AG09319 (cell line): ENCODE data around the gene ITPR3.

ENCODE experiments used
- DNase-seq: peaks from one replicate; pipeline ENCODE4 v3.0.0-alpha.2; 2010; ENCODE audit warnings: low read depth; ENCODE audit errors: extremely low read depth
- TF ChIP-seq, protein P1 (sequence below): IDR thresholded peaks from 2 replicates; pipeline ENCODE4 v1.5.1; 2011; ENCODE audit warnings: low read depth, mild to moderate bottlenecking, inconsistent platforms, low read length, moderate library complexity

Gene ITPR3

DNA sequence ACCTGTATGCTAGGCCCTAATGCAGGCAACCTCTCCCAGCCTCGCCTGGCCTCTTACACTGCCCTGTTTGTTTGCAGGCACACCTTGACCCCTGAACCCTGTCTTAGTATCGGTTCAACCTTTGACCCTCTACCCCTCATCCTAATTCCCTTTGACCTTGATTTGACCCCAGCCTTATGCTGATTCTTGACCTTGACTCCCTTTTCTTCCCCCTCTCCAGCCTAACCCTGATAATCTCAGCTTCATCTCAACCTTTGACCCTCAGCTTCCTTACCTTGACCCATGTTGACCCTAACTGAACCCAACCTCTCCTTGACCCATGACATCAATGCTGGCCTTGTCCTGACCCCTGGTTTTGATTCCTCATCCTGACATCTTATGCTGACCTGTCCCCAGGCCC, 56.6 kb downstream of the ITPR3 start:
- DNase-seq = no peak
- TF ChIP-seq, protein P1, sequence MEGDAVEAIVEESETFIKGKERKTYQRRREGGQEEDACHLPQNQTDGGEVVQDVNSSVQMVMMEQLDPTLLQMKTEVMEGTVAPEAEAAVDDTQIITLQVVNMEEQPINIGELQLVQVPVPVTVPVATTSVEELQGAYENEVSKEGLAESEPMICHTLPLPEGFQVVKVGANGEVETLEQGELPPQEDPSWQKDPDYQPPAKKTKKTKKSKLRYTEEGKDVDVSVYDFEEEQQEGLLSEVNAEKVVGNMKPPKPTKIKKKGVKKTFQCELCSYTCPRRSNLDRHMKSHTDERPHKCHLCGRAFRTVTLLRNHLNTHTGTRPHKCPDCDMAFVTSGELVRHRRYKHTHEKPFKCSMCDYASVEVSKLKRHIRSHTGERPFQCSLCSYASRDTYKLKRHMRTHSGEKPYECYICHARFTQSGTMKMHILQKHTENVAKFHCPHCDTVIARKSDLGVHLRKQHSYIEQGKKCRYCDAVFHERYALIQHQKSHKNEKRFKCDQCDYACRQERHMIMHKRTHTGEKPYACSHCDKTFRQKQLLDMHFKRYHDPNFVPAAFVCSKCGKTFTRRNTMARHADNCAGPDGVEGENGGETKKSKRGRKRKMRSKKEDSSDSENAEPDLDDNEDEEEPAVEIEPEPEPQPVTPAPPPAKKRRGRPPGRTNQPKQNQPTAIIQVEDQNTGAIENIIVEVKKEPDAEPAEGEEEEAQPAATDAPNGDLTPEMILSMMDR = no peak

DNA sequence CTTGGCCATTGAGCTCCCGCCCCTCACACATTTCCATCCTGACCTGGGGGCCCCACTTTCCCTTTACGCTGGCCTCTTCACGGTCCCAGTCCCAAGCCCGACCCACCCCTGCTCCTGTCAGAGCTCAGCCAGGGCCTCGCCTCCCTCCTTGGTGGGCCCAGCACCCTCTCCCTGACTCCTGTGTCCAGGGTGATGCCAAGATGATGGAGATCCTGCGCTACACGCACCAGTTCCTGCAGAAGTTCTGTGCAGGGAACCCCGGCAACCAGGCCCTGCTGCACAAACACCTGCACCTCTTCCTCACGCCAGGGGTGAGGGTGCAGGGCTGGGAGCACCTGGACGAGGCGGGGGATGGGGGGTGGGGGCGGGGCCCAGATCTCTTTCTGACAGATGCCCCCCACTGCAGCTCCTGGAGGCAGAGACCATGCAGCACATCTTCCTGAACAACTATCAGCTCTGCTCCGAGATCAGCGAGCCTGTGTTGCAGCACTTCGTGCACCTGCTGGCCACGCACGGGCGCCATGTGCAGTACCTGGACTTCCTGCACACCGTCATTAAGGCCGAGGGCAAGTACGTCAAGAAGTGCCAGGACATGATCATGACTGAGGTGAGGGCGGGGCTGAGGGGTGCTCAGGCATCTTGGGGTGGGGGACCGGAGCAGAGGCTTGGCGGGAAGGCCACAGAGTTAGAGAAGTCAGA, 57.3 kb downstream of the ITPR3 start:
- DNase-seq = no peak
- TF ChIP-seq, protein P1 = no peak

DNA sequence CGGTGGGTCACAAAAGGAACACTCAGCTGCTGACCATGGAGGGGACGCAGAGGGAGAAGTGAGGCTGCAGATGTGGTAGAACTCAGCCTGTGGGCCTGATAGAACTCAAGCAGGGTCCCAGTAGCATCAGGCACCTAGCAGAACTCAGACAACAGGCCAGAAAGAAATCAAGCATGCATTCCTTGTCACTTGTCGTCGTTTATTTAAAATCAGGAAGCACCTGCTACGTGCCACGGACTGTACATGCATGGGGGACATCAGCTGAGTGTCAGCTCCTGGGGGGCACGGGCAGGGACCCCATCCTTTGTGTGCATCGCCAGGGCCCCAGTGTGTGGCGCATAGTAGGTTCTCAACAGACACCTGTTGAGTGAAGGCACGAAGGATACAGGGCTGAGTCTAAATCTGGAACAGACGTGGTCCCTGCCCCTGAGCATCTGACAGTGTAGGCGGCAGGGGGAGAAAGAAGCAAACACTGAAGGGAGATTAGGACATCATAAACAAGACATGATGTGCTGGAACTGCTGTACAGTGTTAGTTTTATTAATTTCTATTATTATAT, 57.9 kb downstream of the ITPR3 start:
- TF ChIP-seq, protein P1 = no peak
- DNase-seq = no peak

DNA sequence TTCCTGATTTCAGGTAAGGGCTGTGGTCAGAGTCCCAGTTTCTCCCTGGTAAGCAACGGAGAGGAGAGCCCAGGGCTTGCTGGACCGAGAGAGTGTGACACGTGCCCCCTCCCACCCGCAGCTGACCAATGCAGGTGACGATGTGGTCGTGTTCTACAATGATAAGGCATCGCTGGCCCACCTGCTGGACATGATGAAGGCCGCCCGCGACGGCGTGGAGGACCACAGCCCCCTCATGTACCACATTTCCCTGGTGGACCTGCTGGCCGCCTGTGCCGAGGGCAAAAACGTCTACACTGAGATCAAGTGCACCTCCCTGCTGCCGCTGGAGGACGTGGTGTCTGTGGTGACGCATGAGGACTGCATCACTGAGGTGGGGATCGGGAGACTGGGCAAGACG, 58.6 kb downstream of the ITPR3 start:
- no peak for DNase-seq
- TF ChIP-seq, protein P1 = no peak

DNA sequence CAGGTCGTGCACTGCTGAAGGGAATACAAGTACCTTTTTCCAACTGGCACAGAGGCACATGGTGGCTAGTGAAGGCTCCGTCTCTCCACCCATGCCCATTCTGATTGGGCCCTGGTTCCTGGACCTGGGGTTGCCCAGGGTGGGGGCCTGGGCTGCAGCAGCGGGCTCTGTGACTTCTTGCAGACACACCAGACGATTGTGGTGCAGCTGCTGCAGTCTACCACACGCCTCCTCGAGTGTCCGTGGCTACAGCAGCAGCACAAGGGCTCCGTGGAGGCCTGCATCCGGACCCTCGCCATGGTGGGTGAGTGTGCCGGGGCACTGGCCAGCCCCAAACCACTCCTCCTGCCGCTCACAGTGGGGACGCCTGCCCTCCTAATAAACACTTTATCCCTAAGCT, 61.2 kb downstream of the ITPR3 start:
- no peak for DNase-seq
- TF ChIP-seq, protein P1 = no peak

DNA sequence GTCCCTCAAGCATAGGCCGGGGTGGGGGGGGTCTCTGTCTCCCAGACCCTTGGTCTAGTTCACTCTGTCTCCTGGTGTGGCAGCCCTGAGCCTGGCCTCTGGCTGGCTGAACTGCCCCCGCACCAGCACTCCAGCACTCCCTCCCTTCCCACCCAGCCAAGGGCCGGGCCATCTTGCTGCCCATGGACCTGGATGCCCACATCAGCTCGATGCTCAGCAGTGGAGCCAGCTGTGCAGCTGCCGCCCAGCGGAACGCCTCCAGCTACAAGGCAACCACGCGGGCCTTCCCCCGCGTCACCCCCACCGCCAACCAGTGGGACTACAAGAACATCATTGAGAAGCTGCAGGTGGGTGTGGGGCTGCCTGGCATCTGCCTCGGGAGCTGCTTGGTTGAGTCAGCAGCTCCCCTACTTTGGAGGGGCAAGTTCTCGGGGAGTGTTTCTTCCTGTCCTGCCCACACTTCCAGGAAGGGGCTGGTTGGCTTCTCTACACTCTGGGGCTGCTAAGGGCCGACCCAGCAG, 62.0 kb downstream of the ITPR3 start:
- no peak for DNase-seq
- TF ChIP-seq, protein P1 = no peak

DNA sequence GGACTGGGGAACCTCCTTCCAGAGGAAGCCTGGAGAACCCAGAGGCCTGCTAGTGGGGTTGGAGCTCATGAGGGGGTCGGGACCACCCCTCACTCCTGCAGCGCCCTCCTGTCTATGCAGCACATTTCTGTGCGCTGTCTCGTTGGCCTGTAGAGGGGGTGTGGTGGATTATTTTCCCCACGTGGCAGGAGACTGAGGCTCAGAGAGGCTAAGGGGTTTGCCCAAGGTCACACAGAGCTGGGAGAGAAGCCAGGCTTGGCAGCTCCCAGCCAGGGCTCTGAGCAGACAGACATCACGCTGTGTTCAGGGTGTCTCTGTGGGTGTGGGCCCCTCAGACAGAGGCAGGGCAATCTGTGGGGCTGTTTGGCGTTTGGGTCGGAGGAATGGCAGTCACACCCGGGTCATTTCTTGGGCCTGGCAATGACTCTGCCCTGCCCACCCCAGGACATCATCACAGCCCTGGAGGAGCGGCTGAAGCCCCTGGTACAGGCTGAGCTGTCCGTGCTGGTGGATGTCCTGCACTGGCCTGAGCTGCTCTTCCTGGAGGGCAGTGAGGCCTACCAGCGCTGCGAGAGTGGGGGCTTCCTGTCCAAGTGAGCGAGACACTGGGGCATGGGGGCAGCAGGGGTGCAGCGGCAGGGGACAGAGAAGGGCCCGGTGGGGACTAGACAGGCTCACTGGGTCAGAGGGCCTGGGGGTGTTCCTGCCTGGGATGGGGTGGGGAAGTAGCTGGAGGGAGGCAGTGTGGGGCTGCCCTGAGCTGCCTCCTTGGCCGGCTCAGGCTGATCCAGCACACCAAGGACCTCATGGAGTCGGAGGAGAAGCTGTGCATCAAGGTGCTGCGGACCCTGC, 62.7 kb downstream of the ITPR3 start:
- TF ChIP-seq, protein P1 = no peak

More for the DNA sequence above, 62.7 kb downstream of the ITPR3 start:
- no peak for DNase-seq
